Neural progenitor cell (in vitro differentiated cells): ENCODE results near the gene WDR27. TPM values are rescaled to one million over a fixed set of nuclear protein-coding genes. Genes with fewer than 3 reads are reported as not detected.

Experiments used
- DNase-seq: peaks from one replicate; pipeline ENCODE4 v3.0.0-alpha.2; 2016; ENCODE audit warnings: low spot score
- H2AFZ ChIP-seq: fragments of 200-600 bp; sonication (generic); replicated peaks from 2 replicates; pipeline ENCODE4 v1.6.1; 2016; ENCODE audit warnings: antibody characterized with exemption
- H3F3A ChIP-seq: fragments of 200-600 bp; sonication (generic); 2 replicates; pipeline ENCODE4 v1.6.1; 2016; ENCODE audit warnings: antibody characterized with exemption, low read depth
- H3K27ac ChIP-seq: fragments of 200-600 bp; sonication (generic); 2 replicates; pipeline ENCODE4 v1.5.1; 2016; ENCODE audit warnings: mild to moderate bottlenecking
- H3K27me3 ChIP-seq: fragments of 200-600 bp; sonication (generic); 2 replicates; pipeline ENCODE4 v1.6.1; 2016; ENCODE audit warnings: mild to moderate bottlenecking, moderate library complexity
- H3K36me3 ChIP-seq: fragments of 200-600 bp; sonication (generic); 2 replicates; pipeline ENCODE4 v1.5.1; 2016
- H3K4me1 ChIP-seq: fragments of 200-600 bp; sonication (generic); 2 replicates; pipeline ENCODE4 v1.6.1; 2016; ENCODE audit warnings: mixed run types
- H3K4me2 ChIP-seq: fragments of 200-600 bp; sonication (generic); 2 replicates; pipeline ENCODE4 v1.6.1; 2016
- H3K4me3 ChIP-seq: fragments of 200-600 bp; sonication (generic); 2 replicates; pipeline ENCODE4 v1.5.1; 2016
- H3K79me2 ChIP-seq: fragments of 200-600 bp; sonication (generic); 2 replicates; pipeline ENCODE4 v1.6.1; 2016; ENCODE audit warnings: low read depth
- H3K9ac ChIP-seq: fragments of 200-600 bp; sonication (generic); 2 replicates; pipeline ENCODE4 v1.6.1; 2016
- H3K9me3 ChIP-seq: fragments of 200-600 bp; sonication (generic); 2 replicates; pipeline ENCODE4 v1.5.1; 2016; ENCODE audit warnings: low read depth
- H4K20me1 ChIP-seq: fragments of 200-600 bp; sonication (generic); 2 replicates; pipeline ENCODE4 v1.6.1; 2016; ENCODE audit warnings: low read depth
- H3K27ac Mint-ChIP-seq: 3 replicates; pipeline ENCODE4 v1.8.0; 2021; ENCODE audit warnings: mixed read lengths
- H3K27me3 Mint-ChIP-seq: 2 replicates; pipeline ENCODE4 v1.8.0; 2022; ENCODE audit warnings: low read depth, mild to moderate bottlenecking, inconsistent platforms, moderate library complexity, mixed read lengths; ENCODE audit not compliant: insufficient read depth
- H3K36me3 Mint-ChIP-seq: 3 replicates; pipeline ENCODE4 v1.8.0; 2021; ENCODE audit warnings: mixed read lengths
- H3K4me1 Mint-ChIP-seq: 3 replicates; pipeline ENCODE4 v1.8.0; 2021; ENCODE audit warnings: mixed read lengths
- H3K4me3 Mint-ChIP-seq: 3 replicates; pipeline ENCODE4 v1.8.0; 2021; ENCODE audit warnings: mild to moderate bottlenecking, moderate library complexity, mixed read lengths
- H3K9me3 Mint-ChIP-seq: 3 replicates; pipeline ENCODE4 v1.8.0; 2020; ENCODE audit warnings: mixed read lengths
- CTCF ChIP-seq: fragments of 200-600 bp; sonication (generic); IDR thresholded peaks from 2 replicates; pipeline ENCODE4 v1.5.1; 2017; ENCODE audit warnings: antibody characterized with exemption, mild to moderate bottlenecking
- EZH2 ChIP-seq: fragments of 200-600 bp; sonication (generic); IDR thresholded peaks from 2 replicates; pipeline ENCODE4 v1.6.1; 2017; ENCODE audit warnings: antibody characterized with exemption, mild to moderate bottlenecking, moderate library complexity
- EZH2phosphoT487 ChIP-seq: fragments of 200-600 bp; sonication (generic); IDR thresholded peaks from 2 replicates; pipeline ENCODE4 v1.6.1; 2017; ENCODE audit warnings: antibody characterized with exemption
- total RNA-seq: library from RNA; depleted of rRNA; stranded (reverse); fragments of >200 nt; gene quantifications from 2 replicates; pipeline ENCODE4 v1.2.3, GENCODE V29; 2015; ENCODE audit warnings: low replicate concordance

WDR27 gene
- total RNA-seq, 1 donor from 2014 or later: 69.0 TPM

GRCh38 chr6:169720207-169720855 is 18.5 kb upstream of the WDR27 start:
- Histone ChIP-seq H3K4me1 (peaks cover 20% of the 10 kb centered on the region), H2AFZ (no peak overlapping the region), H3K4me3 (no peak overlapping the region), H3K27ac (no peak overlapping the region), H3K27me3 (no peaks in the 10 kb centered on the region), H3K36me3 (peaks cover 19% of the 10 kb centered on the region), H3K79me2 (peaks cover 67% of the 10 kb centered on the region), H3K4me2 (no peak overlapping the region), H3F3A (peaks cover 20% of the 10 kb centered on the region), H3K9me3 (no peaks in the 10 kb centered on the region), H3K9ac (no peak overlapping the region), H4K20me1 (peaks cover 48% of the 10 kb centered on the region)
- no peak for DNase-seq
- Mint-ChIP-seq H3K27me3 (peaks cover 7% of the 10 kb centered on the region), H3K36me3 (peaks cover 6% of the 10 kb centered on the region), H3K27ac (no peak overlapping the region), H3K9me3 (peaks cover 2% of the 10 kb centered on the region), H3K4me3 (no peak overlapping the region), H3K4me1 (peaks cover 18% of the 10 kb centered on the region)
- TF ChIP-seq EZH2 (no peak), CTCF (no peak), EZH2phosphoT487 (no peak)

GRCh38 chr6:169719117-169719516 is 17.3 kb upstream of the WDR27 start:
- no peak overlapping the region for H3K27ac Mint-ChIP-seq
- no peaks in the 10 kb centered on the region for H3K9me3 Mint-ChIP-seq
- no peak overlapping the region for H3K4me3 Mint-ChIP-seq
- H3K36me3 Mint-ChIP-seq: peaks cover 11% of the 10 kb centered on the region
- no peak overlapping the region for H3K4me2 ChIP-seq
- H3K36me3 ChIP-seq: peaks cover 19% of the 10 kb centered on the region
- DNase-seq: no peak
- no peak overlapping the region for H3K27ac ChIP-seq
- H2AFZ ChIP-seq: no peak overlapping the region
- peaks cover 67% of the 10 kb centered on the region for H3K79me2 ChIP-seq
- no peaks in the 10 kb centered on the region for H3K27me3 ChIP-seq
- TF ChIP-seq EZH2phosphoT487 (no peak), EZH2 (no peak), CTCF (no peak)
- peaks cover 3% of the 10 kb centered on the region for H3K27me3 Mint-ChIP-seq
- H3K9me3 ChIP-seq: no peaks in the 10 kb centered on the region
- H4K20me1 ChIP-seq: peaks cover 48% of the 10 kb centered on the region
- H3F3A ChIP-seq: peaks cover 12% of the 10 kb centered on the region
- H3K4me1 ChIP-seq: peaks cover 20% of the 10 kb centered on the region
- H3K4me1 Mint-ChIP-seq: peaks cover 14% of the 10 kb centered on the region
- H3K4me3 ChIP-seq: no peak overlapping the region
- H3K9ac ChIP-seq: no peak overlapping the region

- Histone ChIP-seq H3K27ac (no peak overlapping the region), H3F3A (peaks cover 5% of the 10 kb centered on the region), H3K27me3 (no peaks in the 10 kb centered on the region), H3K36me3 (peaks cover 25% of the 10 kb centered on the region), H3K9ac (no peak overlapping the region), H3K4me1 (no peaks in the 10 kb centered on the region), H3K4me2 (no peak overlapping the region), H3K79me2 (peaks cover 27% of the 10 kb centered on the region), H3K4me3 (no peak overlapping the region), H4K20me1 (peaks cover 12% of the 10 kb centered on the region), H3K9me3 (no peaks in the 10 kb centered on the region), H2AFZ (no peak overlapping the region)
- Mint-ChIP-seq H3K27ac (no peak overlapping the region), H3K27me3 (peaks cover 2% of the 10 kb centered on the region), H3K4me1 (no peaks in the 10 kb centered on the region), H3K4me3 (no peak overlapping the region), H3K36me3 (peaks cover 16% of the 10 kb centered on the region), H3K9me3 (no peaks in the 10 kb centered on the region)
- no peak for DNase-seq
- TF ChIP-seq EZH2phosphoT487: no peak
- TF ChIP-seq CTCF: no peak
- TF ChIP-seq EZH2: no peak
These were observed 12.8 kb upstream of the WDR27 start for GRCh38 chr6:169714595-169714994.
